GM18520 (cell line): ENCODE measurements around the gene NPC1.
A peak's percentile ranks its signal among the peaks of the same experiment; 100 is the strongest.
"Not testable (repeated sequence)": the region's sequence is repeated elsewhere in the genome, so short reads cannot be mapped to it uniquely, and the experiment has no call there.

Experiments
- ATAC-seq: cut with Tn5 transposase; IDR thresholded peaks from one replicate; pipeline ENCODE4 v1.9.1; 2021; ENCODE audit not compliant: unreplicated experiment

NPC1 gene

GRCh38 chr18:23586249-23587196 is at the start of gene NPC1:
NPC1 (minus strand) TSS chr18:23586506; CDS start chr18:23586343, 163 bp downstream.
- peak; percentile 82 for ATAC-seq

GRCh38 chr18:23636071-23636399 is 49.7 kb upstream of the NPC1 start:
- ATAC-seq, result no peak

- ATAC-seq, result no peak
Measured at GRCh38 chr18:23635283-23636070, 49.2 kb upstream of the NPC1 start.

- ATAC-seq, result no peak
Measured at GRCh38 chr18:23634692-23635091, 48.4 kb upstream of the NPC1 start.

GRCh38 chr18:23632615-23633014 is 46.3 kb upstream of the NPC1 start:
- no peak for ATAC-seq

- no peak for ATAC-seq
Measured at GRCh38 chr18:23631746-23632145, 45.4 kb upstream of the NPC1 start.

- ATAC-seq, result no peak
Measured at GRCh38 chr18:23631312-23631711, 45.0 kb upstream of the NPC1 start.

GRCh38 chr18:23629444-23629946 is 43.2 kb upstream of the NPC1 start:
- ATAC-seq, result peak; percentile 80

GRCh38 chr18:23627970-23628369 is 41.7 kb upstream of the NPC1 start:
- no peak for ATAC-seq

GRCh38 chr18:23627321-23627720 is 41.0 kb upstream of the NPC1 start:
- ATAC-seq, result no peak

GRCh38 chr18:23626451-23627279 is 40.4 kb upstream of the NPC1 start:
- ATAC-seq, result no peak

GRCh38 chr18:23623040-23623439 is 36.7 kb upstream of the NPC1 start:
- ATAC-seq, result no peak

GRCh38 chr18:23619388-23619881 is 33.1 kb upstream of the NPC1 start:
- no peak for ATAC-seq

- no peak for ATAC-seq
Measured at GRCh38 chr18:23618862-23619387, 32.6 kb upstream of the NPC1 start.

- ATAC-seq, result peak; percentile 39
Measured at GRCh38 chr18:23617412-23618014, 31.2 kb upstream of the NPC1 start.

GRCh38 chr18:23616258-23616657 is 30.0 kb upstream of the NPC1 start:
- ATAC-seq, result no peak

GRCh38 chr18:23614891-23615290 is 28.6 kb upstream of the NPC1 start:
- ATAC-seq, result no peak

GRCh38 chr18:23614413-23614812 is 28.1 kb upstream of the NPC1 start:
- no peak for ATAC-seq

GRCh38 chr18:23613091-23613475 is 26.8 kb upstream of the NPC1 start:
- not testable (repeated sequence) for ATAC-seq

- no peak for ATAC-seq
Measured at GRCh38 chr18:23612434-23613090, 26.3 kb upstream of the NPC1 start.
